GM23338 (cell line): ENCODE results near the gene FAM200C.

Experiments used
- POLR2AphosphoS5 ChIP-seq: IDR thresholded peaks from 2 replicates; pipeline ENCODE4 v1.6.1; 2016; ENCODE audit warnings: antibody characterized with exemption, low read depth
- TF ChIP-seq, protein P1 (sequence below), 2 experiments: fragments of 200-600 bp in 1 of 2; sonication (generic) in 1 of 2; conservative IDR thresholded peaks; 2 replicates each; pipeline versions ENCODE4 v1.5.1 to v1.6.1; 2016 to 2017; ENCODE audit warnings: antibody characterized with exemption in 2 of 2, low read depth in 2 of 2, mild to moderate bottlenecking in 2 of 2, moderate library complexity in 1 of 2

DNA sequence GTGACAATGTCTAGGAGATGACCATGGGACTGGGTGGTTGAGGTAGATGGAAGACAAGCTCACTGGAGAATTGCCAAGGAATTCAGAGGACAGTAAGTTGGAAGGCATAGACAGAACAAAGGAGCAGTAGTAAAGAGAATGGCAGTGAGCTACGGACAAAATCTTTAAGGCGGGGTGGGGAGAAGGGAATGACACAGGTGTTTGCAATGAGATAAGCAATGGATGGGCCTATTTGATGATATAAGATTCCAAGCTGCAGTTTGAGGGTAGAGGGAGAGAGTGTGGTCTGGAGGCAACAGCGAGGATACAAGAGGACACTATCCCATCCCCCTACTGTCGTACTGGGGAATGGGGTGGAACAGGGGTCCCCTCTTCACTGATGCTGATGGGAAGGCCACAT is 36.2 kb upstream of the FAM200C start:
- TF ChIP-seq, protein P1, sequence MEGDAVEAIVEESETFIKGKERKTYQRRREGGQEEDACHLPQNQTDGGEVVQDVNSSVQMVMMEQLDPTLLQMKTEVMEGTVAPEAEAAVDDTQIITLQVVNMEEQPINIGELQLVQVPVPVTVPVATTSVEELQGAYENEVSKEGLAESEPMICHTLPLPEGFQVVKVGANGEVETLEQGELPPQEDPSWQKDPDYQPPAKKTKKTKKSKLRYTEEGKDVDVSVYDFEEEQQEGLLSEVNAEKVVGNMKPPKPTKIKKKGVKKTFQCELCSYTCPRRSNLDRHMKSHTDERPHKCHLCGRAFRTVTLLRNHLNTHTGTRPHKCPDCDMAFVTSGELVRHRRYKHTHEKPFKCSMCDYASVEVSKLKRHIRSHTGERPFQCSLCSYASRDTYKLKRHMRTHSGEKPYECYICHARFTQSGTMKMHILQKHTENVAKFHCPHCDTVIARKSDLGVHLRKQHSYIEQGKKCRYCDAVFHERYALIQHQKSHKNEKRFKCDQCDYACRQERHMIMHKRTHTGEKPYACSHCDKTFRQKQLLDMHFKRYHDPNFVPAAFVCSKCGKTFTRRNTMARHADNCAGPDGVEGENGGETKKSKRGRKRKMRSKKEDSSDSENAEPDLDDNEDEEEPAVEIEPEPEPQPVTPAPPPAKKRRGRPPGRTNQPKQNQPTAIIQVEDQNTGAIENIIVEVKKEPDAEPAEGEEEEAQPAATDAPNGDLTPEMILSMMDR (conservative IDR thresholded peaks at IDR 0.05; ENCODE audit: low read depth in 2 of 2) = no peak
- no peak for TF ChIP-seq POLR2AphosphoS5
